ENCODE results near the gene FAM98C. TPM values are rescaled to one million over a fixed set of nuclear protein-coding genes. Genes with fewer than 3 reads are reported as not detected.

Gene FAM98C
- total RNA-seq, 2 experiments from 2014 or later, result 21.9 to 31.1 TPM

DNA sequence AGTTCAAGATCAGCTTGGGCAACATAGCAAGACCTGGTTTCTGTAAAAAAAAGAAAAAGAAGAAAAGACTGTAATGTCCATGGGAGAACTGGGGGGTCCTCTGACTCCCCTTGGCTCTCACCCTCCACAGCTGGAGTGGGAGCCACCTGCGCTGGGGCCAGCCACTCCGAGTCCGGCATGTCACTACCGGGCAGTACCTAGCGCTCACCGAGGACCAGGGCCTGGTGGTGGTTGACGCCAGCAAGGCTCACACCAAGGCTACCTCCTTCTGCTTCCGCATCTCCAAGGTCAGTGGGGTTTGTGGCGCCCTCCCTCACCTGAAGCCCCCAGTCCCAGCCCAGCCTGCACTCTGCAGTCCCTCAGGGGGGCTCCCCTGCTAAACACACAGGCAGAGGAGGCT, 45.3 kb downstream of the FAM98C start:
- Histone ChIP-seq H3K4me2 (ENCODE audit: low read length) (no peak overlapping the region), H3K27ac (ENCODE audit: low read depth, low read length, poor library complexity, severe bottlenecking) (no peak overlapping the region), H3K9me3 (ENCODE audit: low read length) (no peaks in the 10 kb centered on the region), H4K20me1 (ENCODE audit: insufficient read depth, low read length) (no peaks in the 10 kb centered on the region), H3K79me2 (ENCODE audit: insufficient read depth, low read depth, low read length) (no peaks in the 10 kb centered on the region), H3K36me3 (ENCODE audit: insufficient read depth, low read length) (no peaks in the 10 kb centered on the region), H3K4me3 (ENCODE audit: low read depth, low read length, poor library complexity, severe bottlenecking) (no peak overlapping the region), H2AFZ (ENCODE audit: low read length) (no peak overlapping the region), H3K4me1 (ENCODE audit: insufficient read depth, low read length, poor library complexity, severe bottlenecking) (no peaks in the 10 kb centered on the region), H3K9me2 (ENCODE audit: insufficient read depth, low read length) (no peaks in the 10 kb centered on the region)
- POLR2A ChIA-PET, result interaction anchor here (0.6 kb wide), 1 partner anchor 278 kb away, joined by 3 read pairs; no protein-coding TSS in a partner anchor
- BruUV-seq (replicated peaks), result no TSS peak
- CTCF ChIA-PET (ENCODE audit: unreplicated experiment), result no interaction called here
- DNase-seq (ENCODE audit: low spot score), result no peak
- intact Hi-C loops (cut with micrococcal nuclease; ENCODE audit: unreplicated experiment), result no loop called here
- TF ChIP-seq EZH2phosphoT487 (IDR thresholded peaks at IDR 0.05; ENCODE audit: borderline replicate concordance, low read depth, low read length) (no peak), CTCF (conservative IDR thresholded peaks at IDR 0.05; ENCODE audit: low read length) (no peak)

DNA sequence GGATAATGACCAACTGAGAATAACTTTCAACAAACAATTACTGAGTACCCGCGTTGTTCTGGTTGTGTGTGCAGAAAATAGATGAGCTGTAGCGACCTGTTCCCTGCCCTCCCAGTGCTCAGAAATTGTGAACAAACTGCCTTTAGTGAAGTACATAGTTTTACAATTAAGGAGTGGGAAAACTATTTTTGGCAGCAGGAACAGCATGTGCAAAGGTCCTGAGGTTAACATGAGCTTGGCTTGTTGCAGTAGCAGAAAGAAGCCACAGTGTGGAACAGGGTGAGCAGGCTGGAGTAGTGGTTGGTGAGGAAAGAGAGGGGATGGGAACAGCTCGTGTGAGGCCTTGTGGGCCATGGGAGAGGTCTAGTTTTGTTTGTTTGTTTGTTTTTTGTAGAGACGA, 46.6 kb downstream of the FAM98C start:
- H3K9me3 ChIP-seq (ENCODE audit: low read length), result no peaks in the 10 kb centered on the region
- POLR2A ChIA-PET, result no interaction called here
- H3K4me1 ChIP-seq (ENCODE audit: insufficient read depth, low read length, poor library complexity, severe bottlenecking), result no peaks in the 10 kb centered on the region
- H2AFZ ChIP-seq (ENCODE audit: low read length), result no peak overlapping the region
- no peaks in the 10 kb centered on the region for H3K9me2 ChIP-seq (ENCODE audit: insufficient read depth, low read length)
- no peak overlapping the region for H3K4me2 ChIP-seq (ENCODE audit: low read length)
- TF ChIP-seq EZH2phosphoT487 (IDR thresholded peaks at IDR 0.05; ENCODE audit: borderline replicate concordance, low read depth, low read length), result no peak
- TF ChIP-seq CTCF (conservative IDR thresholded peaks at IDR 0.05; ENCODE audit: low read length), result no peak
- no peak overlapping the region for H3K27ac ChIP-seq (ENCODE audit: low read depth, low read length, poor library complexity, severe bottlenecking)
- H3K79me2 ChIP-seq (ENCODE audit: insufficient read depth, low read depth, low read length), result no peaks in the 10 kb centered on the region
- H3K4me3 ChIP-seq (ENCODE audit: low read depth, low read length, poor library complexity, severe bottlenecking), result no peak overlapping the region
- intact Hi-C loops (cut with micrococcal nuclease; ENCODE audit: unreplicated experiment), result no loop called here
- no peak for DNase-seq (ENCODE audit: low spot score)
- H4K20me1 ChIP-seq (ENCODE audit: insufficient read depth, low read length), result no peaks in the 10 kb centered on the region
- CTCF ChIA-PET (ENCODE audit: unreplicated experiment), result no interaction called here
- BruUV-seq (replicated peaks), result no TSS peak
- H3K36me3 ChIP-seq (ENCODE audit: insufficient read depth, low read length), result no peaks in the 10 kb centered on the region

DNA sequence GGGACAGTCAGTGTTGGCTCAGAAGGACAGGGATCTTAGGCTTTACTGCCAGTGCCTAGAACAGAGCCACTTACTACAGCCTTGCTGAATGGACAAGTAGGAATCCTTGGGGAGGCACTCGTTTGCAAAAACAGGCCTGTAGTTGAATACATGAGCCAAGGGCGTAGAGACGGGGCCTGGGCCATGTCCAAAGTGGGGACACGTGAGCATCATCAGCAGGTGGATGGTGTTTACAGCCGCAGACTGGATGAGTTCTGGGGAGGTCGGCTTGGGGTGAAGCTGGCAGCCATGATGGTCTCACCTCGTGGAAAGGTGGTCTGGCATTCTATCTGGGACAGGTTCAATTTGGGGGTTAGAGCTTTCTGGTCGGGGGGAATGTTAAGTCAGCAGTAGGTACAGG, 48.1 kb downstream of the FAM98C start:
- Histone ChIP-seq H2AFZ (ENCODE audit: low read length) (no peak overlapping the region), H3K4me3 (ENCODE audit: low read depth, low read length, poor library complexity, severe bottlenecking) (no peak overlapping the region), H3K4me2 (ENCODE audit: low read length) (no peak overlapping the region), H3K36me3 (ENCODE audit: insufficient read depth, low read length) (no peaks in the 10 kb centered on the region), H3K9me3 (ENCODE audit: low read length) (no peaks in the 10 kb centered on the region), H4K20me1 (ENCODE audit: insufficient read depth, low read length) (no peaks in the 10 kb centered on the region), H3K79me2 (ENCODE audit: insufficient read depth, low read depth, low read length) (no peaks in the 10 kb centered on the region), H3K27ac (ENCODE audit: low read depth, low read length, poor library complexity, severe bottlenecking) (no peak overlapping the region), H3K9me2 (ENCODE audit: insufficient read depth, low read length) (no peaks in the 10 kb centered on the region), H3K4me1 (ENCODE audit: insufficient read depth, low read length, poor library complexity, severe bottlenecking) (no peaks in the 10 kb centered on the region)
- ChIA-PET POLR2A (no interaction called here), CTCF (ENCODE audit: unreplicated experiment) (no interaction called here)
- TF ChIP-seq EZH2phosphoT487 (IDR thresholded peaks at IDR 0.05; ENCODE audit: borderline replicate concordance, low read depth, low read length) (no peak), CTCF (conservative IDR thresholded peaks at IDR 0.05; ENCODE audit: low read length) (no peak)
- no TSS peak for BruUV-seq (replicated peaks)
- intact Hi-C loops (cut with micrococcal nuclease; ENCODE audit: unreplicated experiment), result no loop called here
- no peak for DNase-seq (ENCODE audit: low spot score)

All from OCI-LY7 (cell line).